GM12872 (cell line): ENCODE measurements around the gene TLE4.

ENCODE experiments used
- TF ChIP-seq, protein P1 (sequence below): IDR thresholded peaks from 3 replicates; pipeline ENCODE4 v1.5.1; 2011; ENCODE audit warnings: low read depth, mild to moderate bottlenecking, low read length, moderate library complexity; ENCODE audit not compliant: insufficient read depth

TLE4 gene

DNA sequence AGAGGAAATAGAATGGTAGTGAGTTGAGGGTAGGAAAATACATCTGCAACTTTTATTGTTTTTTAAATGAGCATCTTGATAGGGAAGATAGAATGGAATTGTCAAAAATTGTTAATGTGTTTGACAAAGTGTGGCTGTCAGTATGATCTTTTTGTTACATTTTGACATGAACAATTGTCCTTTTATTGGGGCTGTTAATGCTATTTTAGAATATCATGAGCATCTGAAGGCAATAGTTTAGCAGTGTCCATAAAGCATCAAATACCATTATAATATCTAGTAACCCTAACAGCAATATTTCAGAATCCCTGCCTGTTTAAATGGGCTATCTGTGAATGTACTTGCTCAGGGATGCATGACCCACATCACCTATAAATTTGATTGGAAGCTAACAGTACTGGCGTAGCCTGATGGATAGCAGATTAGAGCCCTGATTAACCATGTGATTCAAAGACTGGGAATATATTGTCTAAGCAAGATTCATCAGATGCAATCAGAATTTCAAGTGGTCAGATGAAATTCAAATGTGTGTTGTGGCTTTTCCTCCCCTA, 37.8 kb downstream of the TLE4 start:
- TF ChIP-seq, protein P1, sequence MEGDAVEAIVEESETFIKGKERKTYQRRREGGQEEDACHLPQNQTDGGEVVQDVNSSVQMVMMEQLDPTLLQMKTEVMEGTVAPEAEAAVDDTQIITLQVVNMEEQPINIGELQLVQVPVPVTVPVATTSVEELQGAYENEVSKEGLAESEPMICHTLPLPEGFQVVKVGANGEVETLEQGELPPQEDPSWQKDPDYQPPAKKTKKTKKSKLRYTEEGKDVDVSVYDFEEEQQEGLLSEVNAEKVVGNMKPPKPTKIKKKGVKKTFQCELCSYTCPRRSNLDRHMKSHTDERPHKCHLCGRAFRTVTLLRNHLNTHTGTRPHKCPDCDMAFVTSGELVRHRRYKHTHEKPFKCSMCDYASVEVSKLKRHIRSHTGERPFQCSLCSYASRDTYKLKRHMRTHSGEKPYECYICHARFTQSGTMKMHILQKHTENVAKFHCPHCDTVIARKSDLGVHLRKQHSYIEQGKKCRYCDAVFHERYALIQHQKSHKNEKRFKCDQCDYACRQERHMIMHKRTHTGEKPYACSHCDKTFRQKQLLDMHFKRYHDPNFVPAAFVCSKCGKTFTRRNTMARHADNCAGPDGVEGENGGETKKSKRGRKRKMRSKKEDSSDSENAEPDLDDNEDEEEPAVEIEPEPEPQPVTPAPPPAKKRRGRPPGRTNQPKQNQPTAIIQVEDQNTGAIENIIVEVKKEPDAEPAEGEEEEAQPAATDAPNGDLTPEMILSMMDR, result no peak

DNA sequence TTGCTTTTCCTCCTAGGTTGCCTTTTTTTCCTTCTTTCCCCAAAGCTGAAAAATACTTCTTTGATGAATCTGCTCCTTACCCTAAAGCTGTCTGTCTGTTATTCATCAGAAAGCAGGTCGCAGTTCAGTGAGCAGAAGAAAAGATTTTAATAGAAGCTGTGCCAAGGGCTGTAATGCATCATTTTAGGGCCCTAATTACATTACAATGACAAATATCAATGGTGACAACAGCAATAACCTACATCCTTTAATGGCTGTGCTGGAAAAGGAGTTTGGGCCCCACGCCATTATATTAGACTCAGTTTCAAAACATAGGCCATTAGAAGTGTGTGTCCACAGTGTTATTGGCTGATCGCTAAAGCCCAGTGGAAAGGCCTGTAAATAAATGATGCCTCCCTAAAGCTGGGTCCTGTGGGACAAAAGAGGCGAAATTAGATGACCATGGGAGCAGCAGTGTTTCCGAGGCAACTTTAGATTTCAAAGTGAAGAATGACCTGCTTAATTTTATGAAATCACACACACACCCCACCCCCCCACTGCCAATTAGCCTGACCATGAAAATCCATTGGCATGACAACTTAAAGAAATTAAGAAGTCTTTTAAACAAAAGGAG, 38.4 kb downstream of the TLE4 start:
- TF ChIP-seq, protein P1, result no peak

DNA sequence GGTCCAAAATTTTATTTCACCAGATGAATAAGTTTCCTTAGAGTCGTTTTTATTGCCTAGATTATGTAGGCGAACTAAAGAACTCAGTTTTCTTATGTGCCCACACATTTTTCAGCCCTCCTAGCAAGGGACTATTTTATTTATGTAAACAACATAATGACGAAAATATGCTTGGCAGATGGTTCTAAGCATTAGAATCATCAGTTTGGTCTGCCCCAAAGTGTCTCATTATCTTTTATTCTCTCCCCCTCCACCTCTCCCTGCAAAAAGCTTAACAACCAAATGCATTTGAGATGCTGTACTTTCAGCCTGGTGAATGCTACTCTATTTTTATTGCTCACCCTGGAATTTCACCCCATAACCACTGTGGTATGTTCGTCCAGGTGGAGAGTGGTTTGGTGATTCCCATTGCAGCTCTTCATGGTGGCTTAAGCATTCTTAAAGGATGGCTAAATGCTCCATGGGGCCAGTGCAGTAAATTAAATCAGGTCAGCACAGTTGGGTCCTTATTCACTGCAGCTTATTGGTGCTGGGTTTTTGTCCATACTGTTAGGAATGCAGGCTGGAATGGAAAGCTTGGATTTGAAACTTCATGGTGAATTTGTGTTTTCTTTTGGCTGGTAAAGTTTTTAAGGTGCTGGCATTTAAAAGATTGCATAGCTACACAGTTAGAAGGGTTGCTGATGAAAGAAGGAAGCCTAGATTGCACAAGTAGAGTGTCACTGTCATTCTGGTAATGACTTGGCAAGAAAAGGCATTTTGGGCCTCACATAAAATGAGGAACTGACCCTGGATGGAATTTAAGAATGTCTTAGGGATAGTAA, 39.2 kb downstream of the TLE4 start:
- TF ChIP-seq, protein P1, result no peak

DNA sequence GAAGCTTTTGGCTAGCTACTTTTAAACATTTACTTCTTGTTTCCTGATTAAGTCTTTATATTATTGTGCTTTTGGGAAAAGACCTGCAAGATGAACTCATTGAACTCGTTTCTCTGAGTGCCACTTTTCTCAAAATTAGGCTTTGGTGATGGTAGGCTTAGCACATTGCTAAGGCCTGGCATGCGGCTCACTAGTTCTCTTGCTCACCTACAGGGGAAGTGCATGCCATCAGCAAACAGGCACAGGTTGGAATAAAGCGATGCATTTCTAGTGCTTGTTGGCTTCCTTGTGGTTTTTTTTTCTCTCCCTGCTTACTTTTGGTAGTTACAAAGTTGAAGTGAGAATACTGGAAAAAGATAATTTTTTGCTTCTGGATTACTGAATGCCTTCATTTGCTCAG, 41.4 kb downstream of the TLE4 start:
- TF ChIP-seq, protein P1, result no peak

DNA sequence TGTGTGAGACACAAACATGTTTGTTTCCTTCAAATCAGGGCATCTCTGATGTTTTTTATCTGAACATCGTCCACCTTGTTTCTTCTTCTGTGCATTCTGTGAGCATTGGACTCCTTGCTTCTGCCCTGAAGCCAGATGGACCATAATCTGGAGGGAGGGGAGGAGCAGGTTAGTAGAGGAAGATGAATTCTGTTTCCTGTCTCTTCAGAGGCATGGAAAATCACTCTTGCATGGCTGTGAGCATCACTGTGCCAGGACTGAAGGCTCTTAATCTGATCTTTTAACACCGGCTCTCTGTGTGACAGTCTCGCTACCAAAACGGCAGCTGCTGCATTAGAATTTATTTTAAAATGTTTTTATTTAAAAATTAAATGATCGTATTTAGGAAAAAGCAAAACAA, 43.3 kb downstream of the TLE4 start:
- TF ChIP-seq, protein P1, result no peak

DNA sequence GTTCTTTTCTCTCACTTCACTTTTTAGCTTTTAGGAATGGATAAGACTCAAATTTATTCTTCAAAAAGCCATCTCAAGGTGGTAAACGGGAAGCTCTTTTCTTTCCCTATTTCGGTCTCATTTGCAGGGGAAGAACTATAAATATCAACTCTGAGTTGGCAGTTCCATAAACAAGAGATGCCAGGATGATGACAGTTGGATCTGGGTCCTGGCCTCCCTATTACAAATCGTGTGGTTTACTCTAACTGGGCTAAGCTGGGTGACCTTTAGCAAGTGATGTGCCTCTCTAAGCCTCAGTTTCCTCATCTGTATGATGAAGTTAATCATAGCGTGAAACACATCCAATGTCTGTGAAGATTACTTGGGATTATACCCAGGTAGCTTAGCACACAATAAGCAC, 44.2 kb downstream of the TLE4 start:
- TF ChIP-seq, protein P1, result no peak

DNA sequence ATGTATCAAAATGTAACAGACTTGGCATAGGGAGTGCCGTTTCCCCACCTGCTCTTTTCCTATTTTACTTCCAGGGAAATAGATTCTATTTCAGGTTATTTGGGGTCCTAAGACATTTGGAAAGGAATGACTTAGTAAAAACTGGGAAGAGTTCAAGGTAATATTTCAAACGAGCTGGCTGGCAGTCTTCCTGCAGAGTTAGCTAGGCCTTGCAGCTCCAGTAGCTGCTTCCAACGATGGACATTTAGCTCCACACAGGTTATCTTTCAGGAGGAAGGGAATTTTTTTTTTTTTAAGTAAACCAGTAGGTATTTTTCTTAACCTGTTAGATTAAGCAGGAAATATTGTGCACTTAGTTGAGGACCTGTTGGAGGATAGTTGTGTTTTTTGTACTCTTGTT, 45.2 kb downstream of the TLE4 start:
- TF ChIP-seq, protein P1, result no peak
